Kidney glomerular epithelial cell (primary cell): ENCODE results near the gene PCDHGB2.
A peak's percentile ranks its signal among the peaks of the same experiment; 100 is the strongest.
"Not testable (repeated sequence)": the region's sequence is repeated elsewhere in the genome, so short reads cannot be mapped to it uniquely, and the experiment has no call there.

ENCODE experiments used
- DNase-seq: peaks from one replicate; lab custom pipeline; 2025; lab: John Stamatoyannopoulos, UW

PCDHGB2 gene

DNA sequence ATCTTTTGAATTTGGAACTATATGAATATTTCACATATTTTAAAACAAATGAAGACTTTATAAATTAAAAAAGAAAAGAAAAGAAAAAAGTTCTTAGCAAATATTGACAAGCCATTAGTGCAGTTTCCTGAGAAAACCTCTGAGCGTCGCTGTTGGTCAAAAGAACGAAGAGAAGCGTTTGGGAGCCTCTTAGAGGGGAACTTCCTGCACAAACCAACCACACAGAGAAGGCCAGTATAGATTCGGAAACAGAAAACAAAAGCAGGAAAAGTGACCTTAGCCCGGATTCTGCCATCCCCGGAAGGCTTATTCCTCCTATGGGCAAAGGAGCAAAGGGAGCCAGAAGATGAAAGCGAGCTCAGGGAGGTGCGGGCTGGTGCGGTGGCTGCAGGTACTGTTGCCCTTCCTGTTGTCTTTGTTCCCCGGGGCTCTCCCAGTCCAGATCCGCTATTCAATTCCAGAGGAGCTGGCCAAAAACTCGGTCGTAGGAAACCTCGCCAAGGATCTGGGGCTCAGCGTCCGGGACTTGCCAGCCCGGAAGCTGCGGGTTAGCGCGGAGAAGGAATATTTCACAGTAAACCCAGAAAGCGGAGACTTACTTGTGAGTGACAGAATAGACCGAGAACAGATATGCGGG lies at the start of gene PCDHGB2:
Gene PCDHGB2 (plus strand): TSS at position 205 of the 637 bp plus-strand sequence. CDS start 142 bp downstream, at position 347.
- no peak for DNase-seq

DNA sequence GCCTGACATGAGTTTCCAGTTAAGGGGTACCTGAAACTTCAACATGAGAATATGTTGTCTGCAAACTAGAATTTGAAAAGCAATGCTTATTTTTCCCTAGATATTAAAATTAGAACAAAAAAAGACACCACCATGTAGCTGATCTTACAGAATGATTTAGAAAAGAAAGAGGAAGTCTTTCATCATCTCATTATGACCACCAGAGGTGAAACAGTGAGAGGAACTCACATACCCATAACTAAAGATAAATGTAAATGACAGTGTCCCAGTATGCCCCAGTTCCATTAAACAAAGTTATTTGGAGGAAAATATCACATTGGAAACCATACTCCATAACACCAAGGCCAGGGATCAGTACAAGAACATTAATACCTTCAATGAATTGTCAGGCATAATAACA lies 46.1 kb upstream of the PCDHGB2 start:
- no peak for DNase-seq

DNA sequence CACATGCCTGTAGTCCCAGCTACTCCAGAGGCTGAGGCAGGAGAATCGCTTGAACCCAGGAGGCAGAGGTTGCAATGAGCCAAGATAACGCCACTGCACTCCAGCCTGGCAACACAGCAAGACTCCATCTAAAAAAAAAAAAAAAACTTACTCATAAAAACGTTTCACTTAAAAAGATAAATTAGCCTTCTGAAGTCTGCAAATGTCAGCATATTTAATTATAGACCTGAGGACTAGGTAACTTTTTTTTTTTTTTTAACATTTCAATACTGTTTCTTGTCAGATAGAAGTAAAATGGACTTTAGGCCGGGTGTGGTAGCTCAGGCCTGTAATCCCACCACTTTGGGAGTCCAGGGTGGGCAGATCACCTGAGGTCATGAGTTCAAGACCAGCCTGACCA lies 42.8 kb upstream of the PCDHGB2 start:
- not testable (repeated sequence) for DNase-seq

DNA sequence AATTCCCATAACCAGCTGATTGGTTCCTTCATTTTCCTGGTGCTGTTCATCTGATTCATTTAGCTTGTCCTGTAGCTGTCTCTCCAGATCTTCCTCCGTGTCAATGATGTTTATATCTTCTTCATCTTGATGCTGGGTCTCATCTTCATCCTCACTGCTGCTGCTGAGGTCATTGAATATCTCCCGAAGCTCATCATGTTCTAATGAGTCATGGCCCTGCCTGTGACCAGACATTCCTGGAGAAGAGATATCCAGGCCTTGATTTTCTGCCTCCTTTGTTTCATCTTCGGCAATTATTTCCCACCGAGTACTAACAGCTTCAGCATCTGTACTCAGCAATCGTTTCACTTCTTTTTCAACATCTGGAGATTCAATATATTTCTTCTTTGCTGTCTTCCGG lies 40.6 kb upstream of the PCDHGB2 start:
- no peak for DNase-seq

DNA sequence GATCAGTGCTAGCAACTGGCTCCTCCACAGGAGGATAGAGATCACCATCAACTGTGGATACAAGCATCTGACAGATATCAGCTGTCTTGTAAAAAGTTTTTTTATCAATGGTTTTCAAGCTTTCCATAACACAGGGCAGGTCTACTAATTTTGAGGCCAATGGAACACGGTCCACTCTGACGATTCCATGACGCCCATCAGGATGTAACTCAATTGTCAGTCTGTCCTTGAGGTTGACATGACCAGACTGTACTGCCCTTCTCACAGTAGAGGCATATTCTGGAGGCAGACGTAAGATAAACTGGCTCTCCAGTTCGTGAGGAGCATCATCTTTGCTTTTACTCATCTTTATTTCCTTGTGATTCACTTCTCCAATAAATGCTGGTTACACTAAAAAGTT lies 40.1 kb upstream of the PCDHGB2 start:
- no peak for DNase-seq

DNA sequence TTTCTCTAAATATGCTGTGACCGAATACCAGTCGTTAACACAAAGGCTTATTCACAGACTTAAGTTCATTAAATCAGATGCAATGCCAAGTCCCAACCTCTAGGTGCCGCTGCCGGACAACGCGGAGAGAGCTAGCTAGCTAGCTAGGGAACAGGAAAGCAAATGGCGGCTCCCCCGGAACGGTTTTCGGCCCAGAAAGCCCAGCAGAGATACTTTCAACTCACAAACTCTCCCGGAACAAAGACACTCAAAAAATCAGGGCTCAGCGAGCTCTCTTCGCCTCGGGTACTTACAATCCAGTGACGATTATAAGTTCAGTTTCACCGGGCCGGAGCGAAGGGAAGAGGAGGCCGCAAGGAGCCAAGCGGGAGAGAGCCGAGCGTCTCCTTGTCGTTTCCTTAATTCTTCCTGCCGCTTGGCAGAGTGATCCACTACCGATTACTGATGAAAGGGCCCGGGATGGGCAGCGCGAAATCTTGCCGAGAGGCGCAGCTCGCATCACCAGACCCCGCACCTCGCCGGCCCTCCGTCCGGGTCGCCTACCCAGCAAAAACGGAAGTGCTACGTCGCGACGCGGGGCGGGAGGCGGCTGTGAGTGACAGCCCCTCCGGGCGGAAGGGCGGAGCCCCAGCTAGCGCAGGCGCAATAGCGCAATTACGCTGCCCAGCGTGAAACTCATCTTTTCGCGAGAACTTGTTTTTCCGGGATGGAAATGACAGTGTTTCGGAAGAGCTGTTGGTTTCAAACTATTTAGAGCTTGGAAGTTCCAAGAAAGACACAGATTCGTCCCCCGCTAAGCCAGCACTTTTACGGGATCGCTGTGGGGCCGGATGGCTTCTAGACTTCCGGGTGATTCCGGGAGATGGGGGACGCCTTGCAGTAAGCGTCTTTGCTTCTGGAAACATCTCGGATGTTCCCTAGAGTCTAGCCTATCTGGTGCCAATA lies 39.3 kb upstream of the PCDHGB2 start, which contains the start of gene TAF7:
Gene TAF7 (minus strand): TSS at position 560 of the 945 bp plus-strand sequence. CDS start 740 bp downstream, outside the sequence.
- peak; percentile 89 for DNase-seq

DNA sequence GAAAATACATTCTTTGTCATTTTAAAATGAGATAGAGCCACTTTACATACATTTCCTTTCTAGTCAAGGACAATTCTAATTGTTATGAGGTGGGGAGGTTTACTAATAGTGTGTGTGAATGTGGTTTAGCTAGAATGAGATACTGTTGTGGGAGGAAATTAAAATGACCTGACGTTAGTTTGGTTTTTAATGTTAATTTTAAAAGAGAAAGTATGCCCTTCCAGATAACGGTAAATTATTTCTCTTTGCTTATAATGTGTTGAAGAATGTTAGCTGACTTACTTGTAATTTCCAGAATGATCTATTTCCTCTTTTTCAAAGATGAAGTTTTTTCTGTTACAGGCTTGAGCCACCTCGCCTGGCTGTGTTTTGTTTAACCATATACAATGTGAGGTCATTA lies 37.5 kb upstream of the PCDHGB2 start:
- DNase-seq, result no peak

DNA sequence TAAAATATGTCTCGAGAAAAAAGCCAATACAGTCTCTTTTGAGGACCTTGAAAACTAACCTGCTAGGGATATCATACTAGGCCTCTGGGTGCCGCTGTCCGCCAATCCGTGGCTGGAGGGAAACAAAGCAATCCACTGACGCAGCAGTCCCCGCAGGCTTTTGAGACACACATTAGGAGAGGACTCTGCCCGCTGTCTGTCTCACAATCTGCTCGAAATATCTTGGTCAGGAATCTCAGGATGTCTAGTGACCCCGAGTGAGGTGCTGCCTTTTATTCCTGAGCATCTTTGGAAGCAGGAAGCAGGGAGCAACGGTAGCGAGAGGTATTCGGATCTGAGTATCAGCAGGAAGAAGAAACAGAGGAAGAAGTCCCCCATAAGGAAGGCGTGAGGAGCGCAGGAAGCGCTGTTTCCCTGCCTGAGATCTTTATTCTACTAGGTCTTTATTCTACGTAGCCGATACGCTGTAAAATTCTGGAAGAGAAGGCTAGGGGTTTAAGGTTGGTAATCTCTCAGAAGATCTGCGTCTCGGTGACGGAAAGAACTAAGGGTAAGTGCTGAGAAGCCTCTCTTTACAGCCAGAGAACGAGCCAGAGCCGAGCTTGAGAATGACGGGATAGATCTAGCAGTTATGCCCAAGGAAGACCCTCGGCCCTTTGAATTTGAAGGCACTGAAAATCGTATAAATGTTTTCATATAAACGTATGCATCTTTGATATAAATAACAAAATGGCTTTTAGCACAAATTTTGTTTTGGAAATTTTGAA lies 33.5 kb upstream of the PCDHGB2 start:
- peak; percentile 55 for DNase-seq

DNA sequence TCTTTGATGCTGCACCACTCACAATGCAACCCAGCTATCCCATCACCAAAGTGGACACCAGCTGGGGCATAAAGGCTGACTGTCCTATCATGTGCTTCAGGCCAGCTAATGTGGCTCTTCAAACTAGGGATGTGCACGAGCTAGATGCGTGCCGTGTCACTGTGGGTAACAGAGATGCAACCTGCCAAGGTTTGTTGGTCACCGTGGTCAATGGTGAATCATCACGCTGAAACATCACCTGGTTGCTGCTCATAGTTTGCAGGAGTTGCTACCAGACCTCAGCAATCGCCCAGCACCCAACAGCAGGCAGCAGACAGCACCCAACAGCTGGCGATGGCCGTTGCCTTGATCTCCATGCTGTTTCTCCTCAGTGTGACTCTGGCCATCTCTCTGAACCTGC lies 31.6 kb upstream of the PCDHGB2 start:
- DNase-seq, result no peak

DNA sequence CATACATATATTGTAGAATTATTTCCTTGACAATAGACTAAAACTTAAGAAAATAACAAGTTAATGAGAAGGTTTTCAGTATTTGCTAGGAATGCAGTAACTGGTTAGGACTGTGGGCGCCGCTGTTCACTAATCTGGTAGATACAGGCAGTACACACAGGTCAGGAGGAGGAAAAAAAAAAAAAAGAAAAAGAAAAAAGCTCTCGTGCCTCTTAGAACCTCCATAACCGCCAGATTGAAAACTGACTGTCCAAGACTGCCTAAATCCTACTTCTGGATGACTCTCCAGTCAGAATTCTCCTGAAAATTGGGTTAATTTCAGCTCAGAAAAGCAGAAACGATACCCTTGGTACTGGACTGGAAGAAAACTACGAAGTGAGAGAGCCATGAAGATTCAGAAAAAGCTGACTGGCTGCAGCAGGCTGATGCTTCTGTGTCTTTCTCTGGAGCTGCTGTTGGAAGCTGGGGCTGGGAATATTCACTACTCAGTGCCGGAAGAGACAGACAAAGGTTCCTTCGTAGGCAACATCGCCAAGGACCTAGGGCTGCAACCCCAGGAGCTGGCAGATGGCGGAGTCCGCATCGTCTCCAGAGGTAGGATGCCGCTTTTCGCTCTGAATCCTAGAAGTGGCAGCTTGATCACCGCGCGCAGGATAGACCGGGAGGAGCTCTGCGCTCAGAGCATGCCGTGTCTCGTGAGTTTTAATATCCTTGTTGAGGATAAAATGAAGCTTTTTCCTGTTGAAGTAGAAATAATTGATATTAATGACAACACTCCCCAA lies 29.3 kb upstream of the PCDHGB2 start, which contains the start of gene PCDHGA1:
Gene PCDHGA1 (plus strand): TSS at position 216 of the 782 bp plus-strand sequence.
- DNase-seq, result peak; percentile 14

DNA sequence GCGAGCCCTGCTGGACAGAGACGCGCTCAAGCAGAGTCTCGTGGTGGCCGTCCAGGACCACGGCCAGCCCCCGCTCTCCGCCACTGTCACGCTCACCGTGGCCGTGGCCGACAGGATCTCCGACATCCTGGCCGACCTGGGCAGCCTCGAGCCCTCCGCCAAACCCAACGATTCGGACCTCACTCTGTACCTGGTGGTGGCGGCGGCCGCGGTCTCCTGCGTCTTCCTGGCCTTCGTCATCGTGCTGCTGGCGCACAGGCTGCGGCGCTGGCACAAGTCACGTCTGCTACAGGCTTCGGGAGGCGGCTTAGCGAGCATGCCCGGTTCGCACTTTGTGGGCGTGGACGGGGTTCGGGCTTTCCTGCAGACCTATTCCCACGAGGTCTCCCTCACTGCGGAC lies 27.2 kb upstream of the PCDHGB2 start:
- not testable (repeated sequence) for DNase-seq

DNA sequence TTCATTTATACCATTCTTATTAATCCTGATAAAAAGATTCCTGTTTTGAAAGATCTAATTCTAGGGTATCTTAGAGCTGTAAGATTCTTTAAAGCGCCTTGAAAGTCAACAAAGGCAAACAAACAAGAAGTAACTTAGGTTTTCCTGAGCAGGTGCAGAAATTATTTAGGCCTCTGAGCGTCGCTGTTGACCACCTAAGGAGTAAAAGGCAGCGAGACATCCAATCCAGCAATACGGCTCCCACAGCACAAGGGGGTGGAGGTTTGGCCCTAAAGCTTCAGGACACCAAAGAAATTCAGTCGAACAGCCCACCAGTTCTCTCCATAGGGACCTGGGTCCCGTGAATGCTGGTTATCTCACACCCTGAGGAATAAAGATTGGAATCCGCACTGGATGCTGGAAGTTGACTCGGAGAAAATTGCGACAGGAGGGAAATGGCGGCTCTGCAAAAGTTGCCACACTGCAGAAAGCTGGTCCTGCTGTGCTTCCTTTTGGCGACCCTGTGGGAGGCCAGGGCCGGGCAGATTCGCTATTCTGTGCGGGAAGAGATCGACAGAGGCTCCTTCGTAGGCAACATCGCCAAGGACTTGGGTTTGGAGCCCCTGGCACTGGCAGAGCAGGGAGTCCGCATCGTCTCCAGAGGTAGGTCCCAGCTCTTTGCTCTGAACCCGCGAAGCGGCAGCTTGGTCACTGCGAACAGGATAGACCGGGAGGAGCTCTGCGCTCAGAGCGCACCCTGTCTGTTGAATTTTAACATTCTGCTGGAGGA lies 21.1 kb upstream of the PCDHGB2 start, which contains the start of gene PCDHGA2:
Gene PCDHGA2 (plus strand): TSS at position 223 of the 769 bp plus-strand sequence.
- DNase-seq, result peak; percentile 4

DNA sequence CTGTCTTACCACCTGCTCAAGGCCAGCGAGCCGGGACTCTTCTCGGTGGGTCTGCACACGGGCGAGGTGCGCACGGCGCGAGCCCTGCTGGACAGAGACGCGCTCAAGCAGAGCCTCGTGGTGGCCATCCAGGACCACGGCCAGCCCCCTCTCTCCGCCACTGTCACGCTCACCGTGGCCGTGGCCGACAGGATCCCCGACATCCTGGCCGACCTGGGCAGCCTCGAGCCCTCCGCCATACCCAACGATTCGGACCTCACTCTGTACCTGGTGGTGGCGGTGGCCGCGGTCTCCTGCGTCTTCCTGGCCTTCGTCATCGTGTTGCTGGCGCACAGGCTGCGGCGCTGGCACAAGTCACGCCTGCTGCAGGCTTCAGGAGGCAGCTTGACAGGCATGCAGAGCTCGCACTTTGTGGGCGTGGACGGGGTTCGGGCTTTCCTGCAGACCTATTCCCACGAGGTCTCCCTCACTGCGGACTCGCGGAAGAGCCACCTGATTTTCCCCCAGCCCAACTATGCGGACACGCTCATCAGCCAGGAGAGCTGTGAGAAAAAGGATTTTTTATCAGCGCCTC lies 18.9 kb upstream of the PCDHGB2 start:
- not testable (repeated sequence) for DNase-seq

DNA sequence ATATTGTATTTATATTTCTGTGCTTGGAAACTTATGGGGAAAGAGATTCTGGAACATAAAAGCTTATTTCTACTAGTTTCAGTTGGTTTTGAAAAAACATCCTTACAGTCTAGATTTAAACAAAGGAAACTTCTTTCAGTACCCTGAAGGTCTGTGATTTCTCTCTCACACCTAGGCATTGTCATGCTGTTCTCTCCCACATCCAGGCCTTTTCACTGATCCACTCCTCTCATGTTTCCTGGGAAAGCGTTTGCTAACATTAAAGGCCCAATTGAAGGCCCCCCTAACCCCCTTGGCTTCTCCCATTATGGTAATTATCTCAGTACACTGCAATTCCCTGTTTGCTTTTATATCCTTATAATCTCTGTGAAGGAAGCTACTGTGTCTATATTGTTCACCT lies 17.0 kb upstream of the PCDHGB2 start:
- DNase-seq, result no peak

DNA sequence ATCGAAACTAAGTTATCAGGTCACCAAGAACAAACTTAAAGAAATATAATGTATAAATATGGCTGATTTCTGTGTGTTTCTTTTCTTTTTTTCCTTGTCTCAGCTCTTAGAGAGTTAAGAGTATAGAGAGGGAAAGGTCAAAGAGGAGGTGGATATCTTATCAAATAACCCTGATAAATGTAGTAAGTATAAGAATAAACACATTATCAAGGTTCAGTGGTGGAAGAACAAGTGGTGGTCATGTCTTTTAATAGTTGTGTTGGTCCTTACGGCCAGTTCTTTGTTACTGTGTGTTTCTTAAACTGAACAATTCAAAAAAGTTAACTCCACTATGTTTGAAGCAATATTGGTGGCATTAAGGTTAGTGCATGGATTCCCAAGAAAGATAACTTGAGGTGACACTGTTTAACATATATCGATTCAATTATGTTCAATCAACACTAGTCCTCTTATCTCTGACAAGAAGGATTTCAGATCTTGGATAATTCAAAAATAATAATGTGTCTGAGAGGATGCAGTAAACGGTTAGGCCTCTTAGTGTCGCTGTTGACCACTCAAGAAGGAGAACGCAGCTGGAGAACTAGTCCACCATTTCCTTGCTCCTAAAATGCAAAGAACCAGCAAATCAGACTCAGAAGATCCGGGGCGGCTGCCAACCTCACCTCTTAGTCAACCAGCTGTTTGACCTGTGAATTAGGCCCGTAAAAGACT lies 16.4 kb upstream of the PCDHGB2 start, which contains the start of gene PCDHGA3:
Gene PCDHGA3 (plus strand): TSS at position 588 of the 711 bp plus-strand sequence. CDS start 205 bp downstream, outside the sequence.
- DNase-seq, result no peak

DNA sequence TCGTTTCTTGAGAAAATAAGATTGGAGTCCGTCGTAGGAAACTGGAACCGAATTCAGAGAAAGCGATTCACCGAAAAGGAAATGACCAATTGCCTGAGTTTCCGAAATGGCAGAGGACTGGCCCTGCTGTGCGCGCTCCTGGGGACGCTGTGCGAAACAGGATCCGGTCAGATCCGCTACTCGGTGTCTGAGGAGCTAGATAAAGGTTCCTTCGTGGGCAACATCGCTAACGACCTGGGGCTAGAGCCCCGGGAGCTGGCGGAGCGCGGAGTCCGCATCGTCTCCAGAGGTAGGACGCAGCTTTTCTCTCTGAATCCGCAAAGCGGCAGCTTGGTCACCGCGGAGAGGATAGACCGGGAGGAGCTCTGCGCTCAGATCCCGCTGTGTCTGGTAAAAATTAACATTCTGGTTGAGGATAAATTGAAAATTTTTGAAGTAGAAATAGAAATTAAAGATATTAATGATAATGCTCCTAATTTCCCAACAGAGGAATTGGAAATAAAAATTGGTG lies 15.8 kb upstream of the PCDHGB2 start:
- DNase-seq, result no peak

DNA sequence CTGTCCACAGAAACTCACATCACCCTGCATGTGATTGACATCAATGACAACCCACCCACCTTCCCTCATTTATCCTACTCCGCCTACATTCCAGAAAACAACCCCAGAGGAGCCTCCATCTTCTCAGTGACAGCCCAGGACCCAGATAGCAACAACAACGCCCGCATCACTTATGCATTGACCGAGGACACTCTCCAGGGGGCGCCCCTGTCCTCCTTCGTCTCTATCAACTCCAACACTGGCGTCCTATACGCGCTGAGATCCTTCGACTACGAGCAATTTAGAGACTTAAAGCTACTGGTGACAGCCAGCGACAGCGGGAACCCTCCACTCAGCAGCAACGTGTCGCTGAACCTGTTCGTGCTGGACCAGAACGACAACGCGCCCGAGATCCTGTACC lies 14.5 kb upstream of the PCDHGB2 start:
- no peak for DNase-seq

DNA sequence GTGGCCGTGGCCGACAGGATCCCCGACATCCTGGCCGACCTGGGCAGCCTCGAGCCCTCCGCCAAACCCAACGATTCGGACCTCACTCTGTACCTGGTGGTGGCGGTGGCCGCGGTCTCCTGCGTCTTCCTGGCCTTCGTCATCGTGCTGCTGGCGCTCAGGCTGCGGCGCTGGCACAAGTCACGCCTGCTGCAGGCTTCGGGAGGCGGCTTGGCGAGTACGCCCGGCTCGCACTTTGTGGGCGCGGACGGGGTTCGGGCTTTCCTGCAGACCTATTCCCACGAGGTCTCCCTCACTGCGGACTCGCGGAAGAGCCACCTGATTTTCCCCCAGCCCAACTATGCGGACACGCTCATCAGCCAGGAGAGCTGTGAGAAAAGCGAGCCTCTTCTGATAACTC lies 13.8 kb upstream of the PCDHGB2 start:
- DNase-seq, result not testable (repeated sequence)
